ENCODE measurements around the gene EXD2.
A peak's percentile ranks its signal among the peaks of the same experiment; 100 is the strongest.
"Not testable (repeated sequence)": the region's sequence is repeated elsewhere in the genome, so short reads cannot be mapped to it uniquely, and the experiment has no call there.

The EXD2 gene
- total RNA-seq = 12.5 to 19.1 (median 14.2) reads per million in 3 experiments

DNA sequence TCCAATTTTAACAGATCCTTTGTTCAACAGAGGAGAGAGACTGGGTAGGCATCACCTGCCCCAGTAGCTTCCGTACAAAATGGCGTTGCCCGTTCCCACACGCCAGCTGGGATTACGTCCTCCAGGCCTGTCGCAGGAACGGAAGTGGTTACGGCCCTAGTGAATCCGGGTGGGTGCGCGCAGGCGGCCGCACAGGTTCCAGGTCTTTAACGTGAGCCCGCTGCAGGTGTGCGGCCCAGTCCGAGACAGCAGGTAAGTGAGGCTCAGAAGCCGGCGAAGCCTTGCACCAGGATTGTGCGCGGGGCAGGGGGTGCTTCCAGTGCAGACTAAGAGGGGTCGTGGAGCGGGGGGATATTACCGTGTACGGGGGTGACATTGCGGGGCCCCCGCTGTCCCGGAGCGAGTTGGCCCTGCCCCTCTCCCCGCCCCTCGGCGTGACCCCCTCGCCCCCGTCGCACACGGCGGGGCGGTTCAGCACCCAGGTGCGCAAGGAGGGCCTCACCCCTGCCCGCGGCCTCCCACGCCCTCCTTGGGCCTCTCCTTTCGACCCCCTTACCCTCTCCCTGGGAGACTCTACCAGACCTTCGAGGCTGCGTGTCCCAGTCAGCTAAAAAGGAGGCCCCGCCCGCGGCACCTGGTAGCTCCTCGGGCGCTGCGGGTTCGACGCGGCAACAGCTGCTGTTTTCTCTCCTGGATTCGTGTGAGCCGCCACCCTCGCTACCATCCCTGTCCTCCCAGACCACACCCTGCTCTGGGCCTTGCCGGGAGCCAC, at the start of gene EXD2:
Gene EXD2 (plus strand): TSS at position 159 of the 772 bp plus-strand sequence. CDS start 17,973 bp downstream, outside the sequence.
- peak; percentile 56 for DNase-seq

GRCh38 chr14:69141550-69141949, 49.7 kb upstream of the EXD2 start:
- no peak for DNase-seq

DNA sequence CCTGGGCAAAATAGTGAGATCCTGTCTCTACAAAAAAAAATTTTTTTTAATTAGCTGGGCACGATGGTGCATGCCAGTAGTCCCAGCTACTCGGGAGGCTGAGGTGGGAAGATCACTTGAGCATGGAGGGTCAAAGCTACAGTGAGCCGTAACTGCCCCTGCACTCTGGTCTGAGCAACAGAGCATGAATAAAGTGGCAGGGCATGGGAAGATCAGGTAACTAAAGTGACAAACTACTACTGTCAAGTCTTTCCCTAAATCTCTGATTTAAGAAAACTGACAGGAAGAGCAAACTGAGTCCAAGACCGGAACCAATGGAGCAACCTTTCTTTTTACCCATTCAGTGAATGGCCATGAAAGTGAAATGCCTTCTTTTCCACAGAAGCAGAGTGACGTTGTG, 49.2 kb upstream of the EXD2 start:
- no peak for DNase-seq

- no peak for DNase-seq
These were observed 41.6 kb upstream of the EXD2 start for GRCh38 chr14:69149461-69150244.

DNA sequence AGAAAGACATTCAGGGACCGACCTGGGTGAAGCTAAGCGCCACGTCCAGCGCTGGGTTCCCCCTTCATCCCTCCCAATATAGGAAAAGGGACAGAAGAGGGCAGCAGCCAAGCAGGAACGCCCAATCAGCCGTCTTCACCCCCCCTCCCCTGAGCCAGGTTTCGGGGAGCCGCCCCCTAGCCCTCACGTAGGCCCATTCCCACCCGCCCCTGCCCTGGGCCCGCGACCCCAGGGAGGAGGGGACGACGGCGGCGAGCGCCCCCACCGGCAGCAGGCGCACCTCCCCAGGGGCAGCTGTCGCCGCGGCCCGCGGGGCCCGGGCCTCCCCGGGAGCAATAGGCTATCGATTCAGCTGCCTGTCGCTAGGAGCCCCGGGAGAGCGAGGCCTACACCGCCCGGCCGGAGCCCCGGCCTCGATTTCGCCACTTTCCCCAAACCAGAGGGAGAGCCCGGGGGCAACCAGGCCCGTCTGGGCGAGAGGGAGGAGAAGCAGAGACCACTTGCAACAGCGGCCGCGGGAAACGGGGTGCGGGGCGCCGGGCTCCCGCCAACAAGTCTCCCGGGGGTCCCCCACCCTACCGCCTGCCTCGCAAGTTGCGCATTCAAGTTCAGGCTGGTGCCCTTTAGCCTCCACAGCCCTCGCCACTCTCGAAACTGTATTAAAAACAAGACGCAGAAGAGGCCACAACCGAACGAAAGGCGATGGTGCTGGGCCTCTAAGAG, 39.7 kb upstream of the EXD2 start:
- peak; percentile 78 for DNase-seq

DNA sequence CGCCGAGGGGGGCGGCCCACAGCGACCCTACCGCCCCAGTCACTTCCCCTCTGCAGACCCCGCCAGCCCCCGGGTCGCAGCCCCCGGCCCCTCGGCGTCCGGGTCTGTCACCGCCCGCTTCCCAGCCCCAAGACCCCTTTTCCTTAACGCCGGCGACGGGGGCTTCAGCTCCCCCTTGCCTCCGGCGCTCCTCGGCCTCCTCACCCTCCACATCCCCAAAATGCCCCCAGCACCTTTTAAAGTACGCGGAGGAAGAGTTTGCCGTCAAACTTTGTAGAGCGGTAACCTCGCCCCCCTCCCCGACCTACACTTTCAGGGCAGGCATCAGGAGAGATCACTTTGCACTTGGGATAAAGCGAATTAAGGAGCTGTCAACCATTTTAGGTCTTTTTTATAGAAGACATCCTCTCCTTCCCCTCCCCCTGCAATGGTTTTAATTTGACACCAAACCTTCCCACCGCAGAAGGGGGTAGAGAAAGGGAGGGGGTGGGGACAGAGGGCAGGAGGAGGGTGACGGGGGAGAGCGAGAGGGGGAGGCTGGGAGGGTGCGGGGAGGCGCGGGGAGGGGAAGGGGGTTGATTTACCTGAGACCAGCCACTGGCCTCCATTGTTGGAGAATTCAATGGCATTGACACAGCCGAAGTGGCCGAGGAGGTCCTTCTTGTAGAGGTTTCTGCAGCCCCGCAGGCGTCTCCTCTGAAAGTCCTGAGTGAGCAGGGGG, 39.0 kb upstream of the EXD2 start:
- DNase-seq = peak; percentile 57

DNA sequence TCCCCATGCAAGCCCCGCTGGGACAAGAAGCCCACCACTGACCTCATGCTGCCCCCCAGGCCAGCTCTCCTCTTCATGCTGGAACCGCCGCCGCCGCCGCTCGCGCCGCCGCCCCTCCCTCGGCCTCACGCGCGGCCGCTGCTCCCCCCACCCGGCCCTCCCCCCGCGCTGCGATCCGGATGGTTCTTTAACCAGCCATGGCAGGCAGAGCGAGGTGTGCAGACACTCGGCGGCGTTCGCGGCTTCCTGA, 38.5 kb upstream of the EXD2 start, which contains the start of gene DCAF5:
Gene DCAF5 (minus strand): TSS at position 218 of the 250 bp plus-strand sequence. CDS start 141 bp downstream, at position 77.
- no peak for DNase-seq

DNA sequence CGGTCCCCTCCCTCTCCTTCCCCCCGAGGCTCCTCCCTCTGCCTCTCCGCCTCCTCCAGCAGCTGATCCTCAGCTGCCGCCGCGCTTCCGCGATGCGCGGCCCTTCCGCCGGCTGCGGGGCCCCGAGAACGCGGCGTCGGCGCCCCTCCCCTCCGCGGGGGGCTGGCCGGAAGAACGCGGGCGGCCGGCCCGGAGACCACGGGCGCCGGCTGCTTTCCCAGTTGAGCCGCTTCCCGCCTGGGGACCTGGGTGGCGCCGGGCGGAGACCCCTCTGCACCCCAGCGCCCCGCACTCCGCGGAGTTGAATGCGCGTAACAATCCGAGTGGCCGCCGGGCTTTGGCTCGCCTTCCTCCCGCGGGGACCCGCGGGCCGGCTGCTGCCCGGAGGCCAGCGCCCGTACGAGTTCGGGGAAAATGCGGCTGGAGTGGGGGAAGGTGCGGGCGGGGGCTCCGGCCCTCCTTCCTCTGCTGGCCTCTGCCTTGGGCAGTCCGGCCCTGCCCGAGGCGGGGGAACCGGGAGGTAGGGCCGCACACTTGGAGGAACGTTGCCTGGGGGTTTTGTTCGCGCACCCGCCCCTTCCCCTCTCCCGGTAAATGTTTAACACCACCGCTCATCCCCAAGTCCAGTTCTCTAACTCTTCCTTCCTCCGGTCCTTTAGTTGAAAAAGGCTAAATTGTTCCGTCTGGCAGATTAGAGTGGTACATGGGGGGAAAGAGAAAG, 38.0 kb upstream of the EXD2 start:
- DNase-seq = peak; percentile 93

- DNase-seq = no peak
These were observed 37.4 kb upstream of the EXD2 start for GRCh38 chr14:69153873-69154270.

- no peak for DNase-seq
These were observed 36.5 kb upstream of the EXD2 start for GRCh38 chr14:69154779-69155178.

GRCh38 chr14:69156224-69156623, 35.1 kb upstream of the EXD2 start:
- DNase-seq = no peak

- DNase-seq = no peak
These were observed 29.7 kb upstream of the EXD2 start for GRCh38 chr14:69161590-69161989.

DNA sequence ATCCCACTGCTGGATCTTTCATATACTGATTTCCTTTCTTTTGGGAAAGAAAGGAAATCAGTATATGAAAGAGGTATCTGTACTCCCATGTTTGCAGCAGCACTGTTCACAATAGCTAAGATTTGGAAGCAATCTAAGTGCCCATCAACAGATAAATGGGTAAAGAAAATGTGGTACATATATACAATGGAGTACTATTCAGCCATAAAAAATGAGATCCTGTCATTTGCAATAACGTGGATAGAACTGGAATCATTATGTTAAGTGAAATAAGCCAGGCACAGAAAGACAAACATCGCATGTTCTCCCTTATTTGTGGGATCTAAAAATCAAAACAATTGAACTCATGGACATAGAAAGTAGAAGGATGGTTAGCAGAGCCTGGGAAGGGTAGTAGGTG, 25.5 kb upstream of the EXD2 start:
- not testable (repeated sequence) for DNase-seq

- DNase-seq = no peak
These were observed 20.5 kb upstream of the EXD2 start for GRCh38 chr14:69170839-69171238.

DNA sequence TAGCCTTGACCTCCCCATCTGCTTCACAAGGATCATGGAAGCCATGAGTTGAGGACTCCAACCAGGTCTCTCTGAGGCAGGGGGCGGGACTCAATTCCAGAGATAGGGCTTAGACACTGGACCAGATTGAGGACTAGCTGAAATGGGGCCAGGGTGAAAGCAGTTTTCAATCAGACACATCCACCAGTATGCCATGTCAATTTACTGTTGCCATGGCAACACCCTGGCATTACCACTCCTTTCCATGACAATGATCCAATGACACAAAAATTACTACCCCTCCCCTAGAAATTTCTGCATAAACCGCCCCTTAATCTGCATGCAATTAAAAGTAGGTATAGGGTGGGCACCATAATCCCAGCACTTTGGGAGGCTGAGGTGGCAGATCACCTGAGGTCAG, 19.7 kb upstream of the EXD2 start:
- DNase-seq = no peak

DNA sequence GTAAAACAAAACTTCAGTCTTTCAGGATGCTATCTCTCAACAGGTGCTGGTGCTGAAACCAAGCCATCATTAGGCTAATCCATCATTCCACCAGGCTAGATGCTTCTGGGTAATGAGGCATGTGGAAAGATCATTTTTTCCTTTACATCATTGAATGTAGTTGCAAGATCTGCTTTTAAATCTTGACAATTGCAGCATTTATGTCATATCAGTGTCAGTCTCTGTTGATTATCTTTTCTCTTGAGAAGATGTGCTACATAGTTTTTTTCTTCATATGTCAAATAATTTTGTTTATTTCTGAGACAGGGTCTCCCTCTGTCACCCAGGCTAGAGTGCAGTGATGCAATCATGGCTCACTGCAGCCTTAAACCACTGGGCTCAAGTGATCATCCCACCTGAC, 16.2 kb upstream of the EXD2 start:
- DNase-seq = no peak

- DNase-seq = no peak
These were observed 9.8 kb upstream of the EXD2 start for GRCh38 chr14:69181491-69181890.

DNA sequence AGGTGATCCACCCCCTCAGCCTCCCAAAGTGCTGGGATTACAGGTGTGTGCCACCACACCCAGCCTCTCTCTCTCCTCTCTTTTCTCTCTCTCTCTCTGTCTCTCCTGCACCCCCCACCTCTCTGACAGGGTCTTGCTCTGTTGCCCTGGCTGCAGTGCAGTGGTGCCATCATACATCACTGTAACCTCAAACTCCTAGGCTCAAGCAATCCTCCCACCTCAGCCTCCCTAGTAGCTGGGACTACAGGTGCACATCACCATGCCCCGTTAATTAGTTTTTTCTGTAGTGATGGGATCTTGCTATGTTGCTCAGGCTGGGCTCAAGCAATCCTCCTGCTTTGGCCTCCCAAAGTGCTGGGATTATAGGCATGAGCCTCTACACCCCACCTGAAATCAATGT, 8.7 kb upstream of the EXD2 start:
- not testable (repeated sequence) for DNase-seq

DNA sequence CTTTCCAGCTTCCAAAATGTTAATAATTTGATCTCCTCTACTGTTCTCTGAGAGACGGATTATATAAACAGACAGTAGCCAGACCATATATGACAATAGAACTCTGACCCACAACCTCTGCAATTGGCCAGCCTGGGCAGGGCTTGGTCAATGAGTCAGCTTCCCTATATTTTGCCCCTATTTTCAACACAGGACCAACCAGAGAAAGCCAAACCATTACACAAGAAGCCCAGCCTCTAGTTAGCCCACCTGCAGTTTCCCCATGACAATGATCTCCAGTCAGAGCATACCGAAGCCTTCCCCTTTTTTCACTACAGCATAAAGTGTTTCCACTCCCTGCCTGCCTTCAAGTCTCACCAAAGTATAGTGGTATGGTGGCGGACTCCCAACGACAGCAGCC, 7.6 kb upstream of the EXD2 start:
- DNase-seq = no peak

DNA sequence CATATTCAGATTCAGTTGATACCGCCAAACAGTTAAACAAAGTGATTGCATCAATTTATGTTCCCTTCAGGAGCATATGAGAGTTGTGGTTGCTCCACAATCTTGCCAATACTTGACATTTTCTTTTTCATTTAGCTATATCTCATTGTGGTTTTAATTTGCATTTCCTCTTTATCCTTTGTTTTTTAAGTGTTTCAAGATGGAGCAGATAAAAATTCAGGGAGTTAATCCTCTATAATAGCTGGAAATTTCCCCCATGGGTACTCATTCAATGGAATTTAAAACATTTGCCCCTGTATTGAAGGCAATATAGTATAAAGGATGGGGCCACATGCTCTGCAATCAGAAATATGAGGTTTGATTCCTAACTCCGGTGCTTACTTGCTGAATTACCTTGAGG, 1.1 kb upstream of the EXD2 start:
- no peak for DNase-seq

- no peak for DNase-seq
These were observed 2.4 kb downstream of the EXD2 start for GRCh38 chr14:69193721-69194120.

GRCh38 chr14:69199786-69200185, 8.5 kb downstream of the EXD2 start:
- DNase-seq = no peak

All from central memory CD4-positive, alpha-beta T cell (primary cell).